SK-N-SH (cell line): ENCODE results near the gene MEG3. TPM values are rescaled to one million over a fixed set of nuclear protein-coding genes. Genes with fewer than 3 reads are reported as not detected.

ENCODE experiments used
- CTCF ChIA-PET: fragments of 300-600, 350-600 bp; formaldehyde crosslinking; extraction: SDS; loops from one replicate; lab custom pipeline; 2021; lab: Yijun Ruan, JAX
- POLR2A ChIA-PET: fragments of 350-600 bp; sonication (Branson Sonifier 250); formaldehyde crosslinking; extraction: SDS; loops from one replicate; lab custom pipeline; 2020; ENCODE audit warnings: antibody characterized with exemption, inconsistent platforms; lab: Yijun Ruan, JAX
- DNase-seq: peaks from one replicate; pipeline ENCODE4 v3.0.0; 2012
- H2AFZ ChIP-seq: fragments of 200-600 bp; sonication (generic); 2 replicates; pipeline ENCODE4 v1.8.1; 2016; ENCODE audit warnings: antibody characterized with exemption, mild to moderate bottlenecking, low read depth
- H3F3A ChIP-seq: fragments of 200-600 bp; sonication (generic); replicated peaks from 2 replicates; pipeline ENCODE3; 2016; ENCODE audit warnings: antibody characterized with exemption, mild to moderate bottlenecking; ENCODE audit not compliant: insufficient read depth
- H3K27ac ChIP-seq, 2 experiments: fragments of 200-500 bp in 1 of 2; fragments of 200-600 bp in 1 of 2; sonication (Bioruptor generic) in 1 of 2; sonication (generic), shearing (Covaris generic) in 1 of 2; 2 replicates each; pipeline versions ENCODE4 v1.5.1 to v1.6.1; 2014 to 2016; ENCODE audit warnings: low read depth in 2 of 2, inconsistent platforms in 1 of 2, low read length in 1 of 2, mild to moderate bottlenecking in 1 of 2, mixed read lengths in 1 of 2
- H3K27me3 ChIP-seq: fragments of 200-600 bp; sonication (generic), shearing (Covaris generic); 2 replicates; pipeline ENCODE4 v1.6.1; 2016; ENCODE audit warnings: mixed run types; ENCODE audit not compliant: insufficient read depth
- H3K36me3 ChIP-seq, 2 experiments: fragments of 200-500 bp in 1 of 2; fragments of 200-600 bp in 1 of 2; sonication (Bioruptor generic) in 1 of 2; sonication (generic) in 1 of 2; replicated peaks in 1 of 2; 2 replicates each; pipeline versions ENCODE3 to v1.5.1; 2014 to 2016; ENCODE audit warnings: low read length in 1 of 2, mild to moderate bottlenecking in 1 of 2; ENCODE audit not compliant: insufficient read depth in 2 of 2, control insufficient read depth in 1 of 2
- H3K4me1 ChIP-seq, 2 experiments: fragments of 200-500 bp in 1 of 2; fragments of 200-600 bp in 1 of 2; sonication (Bioruptor generic) in 1 of 2; sonication (generic), shearing (Covaris generic) in 1 of 2; 2 replicates each; pipeline versions ENCODE4 v1.5.1 to v1.6.1; 2014 to 2016; ENCODE audit warnings: low read depth in 1 of 2, low read length in 1 of 2, mixed run types in 1 of 2; ENCODE audit not compliant: insufficient read depth in 2 of 2, control insufficient read depth in 1 of 2
- H3K4me2 ChIP-seq: fragments of 200-600 bp; sonication (generic), shearing (Covaris generic); 2 replicates; pipeline ENCODE4 v1.6.1; 2017; ENCODE audit warnings: mixed run types
- H3K4me3 ChIP-seq, 2 experiments: fragments of 200-500 bp in 1 of 2; fragments of 200-600 bp in 1 of 2; sonication (Bioruptor generic) in 1 of 2; sonication (generic), shearing (Covaris generic) in 1 of 2; 2 replicates each; pipeline versions ENCODE4 v1.5.1 to v1.8.1; 2014 to 2016; ENCODE audit warnings: low read depth in 2 of 2, inconsistent platforms in 1 of 2, low read length in 1 of 2, mild to moderate bottlenecking in 1 of 2, mixed read lengths in 1 of 2, moderate library complexity in 1 of 2
- H3K79me2 ChIP-seq: fragments of 200-600 bp; sonication (generic); 2 replicates; pipeline ENCODE4 v1.8.1; 2017; ENCODE audit warnings: mild to moderate bottlenecking; ENCODE audit not compliant: insufficient read depth
- H3K9ac ChIP-seq: fragments of 200-600 bp; sonication (generic); 2 replicates; pipeline ENCODE4 v1.6.1; 2017; ENCODE audit warnings: mixed run types
- H3K9me2 ChIP-seq: fragments of 200-600 bp; sonication (generic); 2 replicates; pipeline ENCODE4 v1.6.1; 2017; ENCODE audit warnings: mixed run types
- H3K9me3 ChIP-seq: fragments of 200-600 bp; sonication (generic); 2 replicates; pipeline ENCODE4 v1.6.1; 2017; ENCODE audit warnings: mixed run types, mild to moderate bottlenecking, moderate library complexity
- H4K20me1 ChIP-seq: fragments of 200-600 bp; sonication (generic); 2 replicates; pipeline ENCODE4 v1.6.1; 2017; ENCODE audit warnings: mild to moderate bottlenecking, mixed run types; ENCODE audit not compliant: insufficient read depth
- CHD2 ChIP-seq: fragments of 150-350 bp; IDR thresholded peaks from 2 replicates; pipeline ENCODE4 v1.6.1; 2018; ENCODE audit warnings: low read length; ENCODE audit not compliant: partially characterized antibody
- ELF1 ChIP-seq: IDR thresholded peaks from 2 replicates; pipeline ENCODE4 v1.4.0; 2012
- EZH2phosphoT487 ChIP-seq: fragments of 200-600 bp; sonication (generic); IDR thresholded peaks from 2 replicates; pipeline ENCODE4 v1.6.1; 2017; ENCODE audit warnings: low read depth, mixed run types, mild to moderate bottlenecking, antibody characterized with exemption, moderate library complexity, borderline replicate concordance
- FOSL2 ChIP-seq: IDR thresholded peaks from 2 replicates; pipeline ENCODE4 v1.4.0; 2012; ENCODE audit warnings: low read depth, mild to moderate bottlenecking, moderate library complexity, borderline replicate concordance
- FOXM1 ChIP-seq: IDR thresholded peaks from 2 replicates; pipeline ENCODE4 v1.4.0; 2012; ENCODE audit warnings: low read depth, mild to moderate bottlenecking
- GABPA ChIP-seq: IDR thresholded peaks from 2 replicates; pipeline ENCODE4 v1.4.0; 2012; ENCODE audit warnings: low read depth, mild to moderate bottlenecking
- JUND ChIP-seq: IDR thresholded peaks from 2 replicates; pipeline ENCODE4 v1.4.0; 2012
- MEF2A ChIP-seq: IDR thresholded peaks from 2 replicates; pipeline ENCODE4 v1.4.0; 2012; ENCODE audit warnings: low read depth, borderline replicate concordance
- NRF1 ChIP-seq: IDR thresholded peaks from 2 replicates; pipeline ENCODE4 v1.6.1; 2012; ENCODE audit warnings: low read depth, mild to moderate bottlenecking, low read length
- POLR2AphosphoS5 ChIP-seq: IDR thresholded peaks from 2 replicates; pipeline ENCODE4 v1.6.1; 2012; ENCODE audit warnings: low read depth, low read length
- RAD21 ChIP-seq: IDR thresholded peaks from 2 replicates; pipeline ENCODE4 v1.6.1; 2012; ENCODE audit warnings: mild to moderate bottlenecking, low read length
- RCOR1 ChIP-seq: fragments of 150-350 bp; IDR thresholded peaks from 2 replicates; pipeline ENCODE4 v1.6.1; 2017; ENCODE audit warnings: antibody characterized with exemption, low read length
- RFX5 ChIP-seq: IDR thresholded peaks from 2 replicates; pipeline ENCODE4 v1.6.1; 2012; ENCODE audit warnings: mild to moderate bottlenecking, improper control_type of control experiment, low read length
- SIN3A ChIP-seq: IDR thresholded peaks from 2 replicates; pipeline ENCODE4 v1.6.1; 2012; ENCODE audit warnings: low read depth, mild to moderate bottlenecking, low read length, moderate library complexity, borderline replicate concordance
- TEAD4 ChIP-seq: IDR thresholded peaks from 2 replicates; pipeline ENCODE4 v1.4.0; 2012; ENCODE audit warnings: mild to moderate bottlenecking, borderline replicate concordance; ENCODE audit not compliant: insufficient read depth
- YY1 ChIP-seq: IDR thresholded peaks from 2 replicates; pipeline ENCODE4 v1.4.0; 2012; ENCODE audit warnings: low read depth, mild to moderate bottlenecking
- WGBS: methylation state at CpG from one replicate; pipeline ENCODE4 v1.1.6; 2017; ENCODE audit warnings: low lambda C conversion rate; 5-methylcytosine and 5-hydroxymethylcytosine counted together
- polyA plus RNA-seq, 3 experiments: library from polyadenylated mRNA; depleted of rRNA; stranded (reverse); fragments of >200 nt; gene quantifications; 2 replicates each; pipeline ENCODE4 v1.2.3, GENCODE V29; 2012
- TF ChIP-seq, protein P1 (sequence below): IDR thresholded peaks from 2 replicates; pipeline ENCODE4; 2012
- TF ChIP-seq, protein P2 (sequence below): IDR thresholded peaks from 2 replicates; pipeline ENCODE4 v1.4.0; 2012; ENCODE audit warnings: low read depth, borderline replicate concordance

MEG3 gene
- polyA plus RNA-seq, 1 of the 3 experiments (the other 2 are of a cell fraction) = not detected

DNA sequence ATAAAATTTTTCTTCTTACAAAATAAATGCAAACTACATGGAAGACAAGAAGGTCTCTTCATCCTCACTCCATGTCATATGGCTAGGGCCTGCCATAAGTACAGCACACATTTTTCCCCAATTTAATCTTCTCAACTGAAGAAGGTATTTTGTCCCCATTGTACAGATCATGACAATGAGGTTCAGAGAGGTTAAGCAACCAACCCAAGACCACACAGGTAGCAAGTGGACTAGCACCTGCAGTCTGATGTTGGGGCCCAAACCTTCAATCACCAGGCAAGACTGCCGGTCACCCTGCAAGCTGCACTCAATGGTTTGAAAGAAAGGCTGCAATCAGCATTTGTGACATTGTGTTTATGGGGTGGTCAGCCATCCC lies 6.5 kb upstream of the MEG3 start:
- WGBS = 100% methylated on average over 1 of the region's 1 CpG
- Histone ChIP-seq H3F3A (no peaks in the 10 kb centered on the region), H3K4me2 (no peak overlapping the region), H3K27ac (no peak overlapping the region), H3K9me3 (no peaks in the 10 kb centered on the region), H3K4me3 (no peak overlapping the region), H4K20me1 (no peaks in the 10 kb centered on the region), H3K27me3 (no peaks in the 10 kb centered on the region), H3K9me2 (no peaks in the 10 kb centered on the region), H3K36me3 (no peaks in the 10 kb centered on the region), H3K4me1 (peaks cover 0 to 11% of the 10 kb centered on the region in 2 experiments; a peak in 2 of 4 replicates), H3K79me2 (no peaks in the 10 kb centered on the region), H3K9ac (no peak overlapping the region)
- POLR2A ChIA-PET = no interaction called here
- no peak for DNase-seq
- TF ChIP-seq NRF1 = no peak
- no peak for TF ChIP-seq FOSL2
- no peak for TF ChIP-seq POLR2AphosphoS5
- TF ChIP-seq, protein P1, sequence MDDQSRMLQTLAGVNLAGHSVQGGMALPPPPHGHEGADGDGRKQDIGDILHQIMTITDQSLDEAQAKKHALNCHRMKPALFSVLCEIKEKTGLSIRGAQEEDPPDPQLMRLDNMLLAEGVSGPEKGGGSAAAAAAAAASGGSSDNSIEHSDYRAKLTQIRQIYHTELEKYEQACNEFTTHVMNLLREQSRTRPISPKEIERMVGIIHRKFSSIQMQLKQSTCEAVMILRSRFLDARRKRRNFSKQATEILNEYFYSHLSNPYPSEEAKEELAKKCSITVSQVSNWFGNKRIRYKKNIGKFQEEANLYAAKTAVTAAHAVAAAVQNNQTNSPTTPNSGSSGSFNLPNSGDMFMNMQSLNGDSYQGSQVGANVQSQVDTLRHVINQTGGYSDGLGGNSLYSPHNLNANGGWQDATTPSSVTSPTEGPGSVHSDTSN = no peak
- no peak for TF ChIP-seq SIN3A
- TF ChIP-seq, protein P2, sequence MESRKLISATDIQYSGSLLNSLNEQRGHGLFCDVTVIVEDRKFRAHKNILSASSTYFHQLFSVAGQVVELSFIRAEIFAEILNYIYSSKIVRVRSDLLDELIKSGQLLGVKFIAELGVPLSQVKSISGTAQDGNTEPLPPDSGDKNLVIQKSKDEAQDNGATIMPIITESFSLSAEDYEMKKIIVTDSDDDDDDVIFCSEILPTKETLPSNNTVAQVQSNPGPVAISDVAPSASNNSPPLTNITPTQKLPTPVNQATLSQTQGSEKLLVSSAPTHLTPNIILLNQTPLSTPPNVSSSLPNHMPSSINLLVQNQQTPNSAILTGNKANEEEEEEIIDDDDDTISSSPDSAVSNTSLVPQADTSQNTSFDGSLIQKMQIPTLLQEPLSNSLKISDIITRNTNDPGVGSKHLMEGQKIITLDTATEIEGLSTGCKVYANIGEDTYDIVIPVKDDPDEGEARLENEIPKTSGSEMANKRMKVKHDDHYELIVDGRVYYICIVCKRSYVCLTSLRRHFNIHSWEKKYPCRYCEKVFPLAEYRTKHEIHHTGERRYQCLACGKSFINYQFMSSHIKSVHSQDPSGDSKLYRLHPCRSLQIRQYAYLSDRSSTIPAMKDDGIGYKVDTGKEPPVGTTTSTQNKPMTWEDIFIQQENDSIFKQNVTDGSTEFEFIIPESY = no peak
- no peak for TF ChIP-seq FOXM1
- no peak for TF ChIP-seq CHD2
- no peak for TF ChIP-seq JUND
- no peak for TF ChIP-seq ELF1
- no peak for TF ChIP-seq RCOR1
- TF ChIP-seq RAD21 = no peak
- TF ChIP-seq GABPA = no peak
- TF ChIP-seq TEAD4 = no peak
- TF ChIP-seq MEF2A = no peak
- TF ChIP-seq RFX5 = no peak
- no peak for TF ChIP-seq YY1
- TF ChIP-seq EZH2phosphoT487 = no peak
- TF ChIP-seq, all 33 proteins: peak for 0
- CTCF ChIA-PET = no interaction called here
- H2AFZ ChIP-seq = no peak overlapping the region
